Suprapubic skin (tissue), 3 donors: ENCODE data around the gene TMCC2.

ENCODE experiments used
- CTCF ChIP-seq, 2 donors: fragments of 200-600 bp in 1 of 2; fragments of 450-650 bp in 1 of 2; sonication (generic) in 1 of 2; IDR thresholded peaks; one replicate each; pipeline ENCODE4 v1.5.1; 2016 to 2019; ENCODE audit warnings: antibody characterized with exemption in 2 of 2, mild to moderate bottlenecking in 1 of 2, moderate library complexity in 1 of 2
- POLR2A ChIP-seq, 2 donors: fragments of 450-650 bp; IDR thresholded peaks; one replicate each; pipeline ENCODE4 v1.6.1; 2017; ENCODE audit warnings: antibody characterized with exemption in 2 of 2, mild to moderate bottlenecking in 2 of 2, moderate library complexity in 2 of 2

GRCh38 chr1:205186191-205186590 is 41.6 kb upstream of the TMCC2 start:
- no peak for TF ChIP-seq POLR2A (IDR thresholded peaks at IDR 0.05)
- no peak for TF ChIP-seq CTCF (IDR thresholded peaks at IDR 0.05)
